GM21529 (cell line): ENCODE results near the gene RFXAP.
A peak's percentile ranks its signal among the peaks of the same experiment; 100 is the strongest.

Experiments
- ATAC-seq: cut with Tn5 transposase; IDR thresholded peaks from one replicate; pipeline ENCODE4 v1.9.1; 2021; ENCODE audit not compliant: unreplicated experiment

Gene RFXAP

DNA sequence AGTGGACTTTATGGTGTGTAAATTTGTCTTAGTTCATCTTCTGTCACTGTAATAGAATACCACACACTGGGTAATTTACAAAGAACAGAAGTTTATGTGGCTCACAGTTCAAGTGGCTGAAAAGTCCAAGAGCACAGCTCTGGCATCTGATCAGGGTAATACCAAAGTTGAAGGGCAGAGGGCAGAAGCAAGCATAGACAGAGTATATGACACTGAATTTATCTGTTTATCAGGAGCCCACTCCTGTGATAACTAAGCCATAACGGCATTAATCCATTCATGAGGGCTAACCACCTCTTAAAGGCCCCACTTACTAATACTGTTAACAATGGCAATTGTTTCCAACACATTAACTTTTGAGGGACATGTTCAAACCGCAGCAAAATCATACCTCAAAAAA lies 4.0 kb upstream of the RFXAP start:
- ATAC-seq: no peak

DNA sequence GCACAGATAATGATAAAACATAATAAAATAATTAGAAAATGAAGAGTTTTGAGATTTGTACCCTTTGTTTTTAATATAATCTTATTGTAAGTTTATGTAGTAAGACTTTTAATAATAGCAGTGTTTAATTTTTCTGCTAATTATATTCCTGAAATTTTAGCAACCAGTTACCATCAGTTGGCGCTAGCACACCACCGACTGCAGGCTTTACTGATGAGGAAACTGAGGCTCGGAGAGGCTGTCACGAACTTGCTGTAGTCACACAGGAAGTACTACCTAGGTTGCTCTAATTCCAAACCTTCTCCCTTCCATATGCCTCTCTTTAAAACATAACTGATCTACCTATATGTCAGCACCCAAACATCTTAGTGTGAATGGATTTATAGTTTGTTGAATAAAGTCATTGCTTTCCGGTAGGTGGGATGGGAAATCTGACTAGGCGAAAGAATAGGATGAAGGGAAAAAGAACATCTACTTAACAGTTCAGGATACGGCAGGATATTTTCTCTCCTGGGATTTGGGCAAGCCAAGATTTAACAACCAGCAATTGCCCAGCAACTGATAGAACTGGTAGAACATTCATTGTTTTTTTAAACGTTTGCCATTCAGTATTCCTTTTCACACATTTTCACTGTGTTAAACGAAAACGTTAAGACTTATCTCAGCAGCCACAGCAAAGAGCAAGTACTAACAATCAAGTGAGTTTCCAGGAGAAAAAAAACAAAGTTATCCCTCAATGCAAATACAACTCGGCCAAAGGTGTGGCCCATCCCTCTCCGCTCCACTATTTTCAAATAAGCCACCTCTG lies 822 bp upstream of the RFXAP start:
- no peak for ATAC-seq

DNA sequence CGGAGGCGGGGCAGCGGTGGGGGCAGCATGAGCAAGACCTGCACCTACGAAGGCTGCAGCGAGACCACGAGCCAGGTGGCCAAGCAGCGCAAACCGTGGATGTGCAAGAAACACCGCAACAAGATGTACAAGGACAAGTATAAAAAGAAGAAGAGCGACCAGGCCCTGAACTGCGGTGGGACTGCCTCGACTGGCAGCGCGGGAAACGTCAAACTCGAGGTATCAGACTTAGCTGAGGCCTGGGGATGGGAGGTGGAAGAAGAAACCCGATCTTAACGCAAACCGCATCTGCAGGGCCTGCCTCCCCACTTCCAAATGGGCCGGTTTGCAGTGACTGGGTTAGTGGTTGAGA lies 693 bp downstream of the RFXAP start:
- ATAC-seq: peak; percentile 17

DNA sequence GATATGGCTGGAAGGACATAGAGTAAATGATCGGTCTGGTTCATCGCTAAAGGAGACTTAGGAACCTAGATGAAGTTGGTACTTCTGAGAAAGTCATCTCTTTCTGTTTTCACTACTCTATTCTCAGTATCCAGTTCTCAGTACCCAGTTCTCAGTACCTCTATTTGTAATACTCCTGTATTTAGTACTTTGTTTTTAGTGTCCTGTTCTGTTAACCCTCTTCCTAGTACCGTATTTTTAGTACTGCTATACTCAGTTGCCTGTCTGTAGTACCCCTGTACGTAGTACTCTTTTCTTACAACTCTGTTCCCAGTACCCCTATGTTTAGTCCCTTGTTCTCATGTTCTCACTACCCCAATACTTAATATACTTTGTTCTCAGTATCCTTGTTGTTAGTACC lies 1.2 kb downstream of the RFXAP start:
- peak; percentile 64 for ATAC-seq

DNA sequence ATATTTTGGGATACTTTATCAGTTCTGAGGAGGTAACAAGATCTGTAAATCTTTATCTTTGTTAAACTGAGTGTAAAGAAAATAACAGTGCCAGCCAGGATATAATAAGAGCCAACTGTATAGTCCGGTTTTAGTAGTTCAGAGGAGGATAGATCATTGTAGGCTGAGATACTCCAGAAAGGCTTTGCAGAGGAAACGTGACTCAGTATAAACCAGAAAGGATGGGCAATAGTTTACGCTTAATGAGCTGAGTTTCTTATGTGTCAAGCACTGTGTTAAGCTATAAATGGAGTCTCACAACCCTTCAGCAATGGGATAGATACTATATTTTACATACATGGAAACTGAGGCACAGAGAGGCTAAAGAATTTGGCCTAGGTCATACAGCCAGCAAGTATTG lies 3.8 kb downstream of the RFXAP start:
- ATAC-seq: no peak

GRCh38 chr13:36829753-36830152 lies 10.7 kb downstream of the RFXAP start:
- ATAC-seq: no peak

DNA sequence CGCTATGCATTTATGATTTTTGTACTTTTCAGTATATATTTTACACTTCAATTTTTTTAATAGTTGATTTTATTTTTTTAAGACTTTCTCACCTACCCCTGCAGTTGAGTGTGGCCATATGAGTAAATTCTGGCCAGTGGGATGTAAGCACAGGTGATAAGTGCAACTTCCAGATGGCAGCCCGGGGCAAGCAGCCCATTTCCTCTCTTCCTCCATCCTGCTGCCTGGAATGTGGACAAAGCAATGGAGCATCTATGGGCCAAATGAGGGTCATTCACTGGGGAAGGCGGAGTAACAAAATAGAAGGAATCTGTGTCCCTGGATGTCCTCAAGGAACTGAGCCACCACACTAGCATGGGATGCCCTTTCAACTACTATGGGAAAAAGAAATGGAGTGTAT lies 12.3 kb downstream of the RFXAP start:
- no peak for ATAC-seq

- ATAC-seq: no peak
Observed at GRCh38 chr13:36834299-36834698, 15.3 kb downstream of the RFXAP start.

DNA sequence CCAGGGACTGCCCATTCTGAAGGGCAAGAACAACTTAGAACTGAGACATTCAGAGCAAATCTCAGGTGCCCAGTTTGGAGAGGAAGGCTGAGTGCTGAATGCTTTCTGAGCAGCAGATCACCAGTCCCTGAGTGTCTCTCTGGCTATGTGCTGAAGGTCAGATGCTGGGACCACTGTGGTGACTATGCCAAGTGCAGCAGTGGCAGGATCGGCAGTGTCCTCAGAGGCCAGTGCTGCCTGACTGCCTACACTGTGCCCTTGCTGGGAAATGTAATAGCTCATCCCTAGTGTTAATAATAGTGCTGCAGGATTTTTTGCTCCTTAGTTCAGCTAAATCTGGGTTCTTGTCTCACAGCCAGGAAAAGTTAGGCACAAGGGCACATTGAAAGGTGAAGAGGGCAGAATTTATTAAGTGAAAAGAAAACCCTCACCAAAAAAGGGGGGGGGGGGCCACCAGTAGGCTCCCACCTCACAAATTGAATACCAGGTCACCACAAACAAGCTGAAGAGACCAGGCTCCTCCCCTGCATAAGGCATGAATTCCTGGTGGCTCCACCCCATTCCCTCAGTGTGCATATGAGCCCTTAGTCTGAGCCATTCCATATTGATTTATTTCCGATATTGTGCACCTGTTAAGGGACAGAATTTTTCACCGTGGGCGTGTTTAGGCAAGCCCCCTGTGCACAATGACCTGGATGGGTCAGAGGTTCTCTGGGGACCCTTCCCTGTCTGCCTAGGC lies 18.5 kb downstream of the RFXAP start:
- ATAC-seq: no peak

DNA sequence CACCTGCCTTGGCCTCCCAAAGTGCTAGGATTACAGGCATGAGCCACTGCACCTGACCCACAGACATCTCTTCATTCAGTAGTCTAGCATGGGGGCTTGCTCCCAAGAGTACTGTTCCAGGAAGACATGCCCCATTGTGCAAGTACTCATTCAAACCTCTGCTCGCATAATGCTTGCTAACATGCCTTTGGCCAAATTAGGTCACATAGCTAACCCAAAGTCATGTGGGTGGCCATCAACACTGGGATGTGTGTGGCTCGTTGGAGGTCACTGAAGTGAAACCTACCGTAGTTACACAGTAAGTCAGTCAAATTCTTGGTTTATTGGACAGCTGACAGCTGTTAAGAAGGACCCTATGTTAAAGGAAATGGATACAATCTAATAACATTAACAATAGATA lies 20.3 kb downstream of the RFXAP start:
- ATAC-seq: no peak

- no peak for ATAC-seq
Observed at GRCh38 chr13:36839981-36840380, 21.0 kb downstream of the RFXAP start.

- ATAC-seq: no peak
Observed at GRCh38 chr13:36840718-36841250, 21.8 kb downstream of the RFXAP start.

- no peak for ATAC-seq
Observed at GRCh38 chr13:36841391-36841790, 22.4 kb downstream of the RFXAP start.

- no peak for ATAC-seq
Observed at GRCh38 chr13:36847606-36848005, 28.6 kb downstream of the RFXAP start.

- ATAC-seq: peak; percentile 62
Observed at GRCh38 chr13:36848199-36848982, 29.4 kb downstream of the RFXAP start.

- ATAC-seq: no peak
Observed at GRCh38 chr13:36850790-36851438, 31.9 kb downstream of the RFXAP start.

DNA sequence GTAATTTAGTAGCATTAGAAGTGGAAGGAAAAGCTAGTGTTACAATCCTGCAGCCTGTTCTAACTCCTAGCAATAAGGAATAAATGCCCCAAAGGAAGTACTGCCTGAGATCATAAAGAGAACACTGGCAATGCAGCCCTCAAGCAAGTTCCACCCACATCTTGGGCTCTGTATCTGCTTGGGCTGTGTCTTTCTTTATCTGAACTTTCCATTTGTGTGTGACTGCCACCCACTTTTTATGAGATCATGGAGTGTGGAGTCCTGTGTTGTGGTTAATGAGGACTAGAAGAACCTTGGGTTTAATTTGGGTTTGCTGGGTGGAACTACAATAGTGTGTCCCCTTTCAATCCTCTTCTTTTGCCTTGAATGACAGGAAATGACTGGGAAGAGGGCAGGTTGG lies 38.2 kb downstream of the RFXAP start:
- no peak for ATAC-seq

GRCh38 chr13:36858290-36858689 lies 39.3 kb downstream of the RFXAP start:
- ATAC-seq: no peak

GRCh38 chr13:36859259-36859658 lies 40.2 kb downstream of the RFXAP start:
- ATAC-seq: no peak

DNA sequence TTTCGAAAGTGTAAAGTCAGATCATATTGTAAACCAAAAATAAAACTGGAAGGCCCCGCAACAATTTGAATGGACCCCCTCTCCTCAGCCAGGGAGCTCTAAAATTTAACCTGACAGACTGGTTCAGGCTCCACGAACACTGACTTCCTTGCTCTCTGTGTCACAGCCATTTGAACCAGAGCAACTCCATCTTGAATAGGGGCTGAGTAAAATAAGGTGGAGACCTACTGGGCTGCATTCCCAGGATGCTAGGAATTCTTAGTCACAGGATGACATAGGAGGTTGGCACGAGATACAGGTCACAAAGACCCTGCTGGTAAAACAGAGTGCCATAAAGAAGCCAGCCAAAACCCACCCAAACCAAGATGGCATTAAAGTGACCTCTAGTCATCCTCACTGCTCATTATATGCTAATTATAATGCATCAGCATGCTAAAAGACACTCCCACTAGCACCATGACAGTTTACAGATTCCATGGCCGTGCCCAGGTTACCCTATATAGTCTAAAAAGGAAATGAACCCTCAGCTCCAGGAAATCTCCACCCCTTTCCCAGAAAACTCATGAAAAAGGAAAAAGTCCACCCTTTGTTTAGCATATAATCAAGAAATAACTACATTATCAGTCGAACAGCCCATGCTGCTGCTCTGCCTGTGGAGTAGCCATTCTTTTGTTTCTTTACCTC lies 43.1 kb downstream of the RFXAP start:
- ATAC-seq: no peak
